ENCODE results near the gene FSD1L.

Gene FSD1L

DNA sequence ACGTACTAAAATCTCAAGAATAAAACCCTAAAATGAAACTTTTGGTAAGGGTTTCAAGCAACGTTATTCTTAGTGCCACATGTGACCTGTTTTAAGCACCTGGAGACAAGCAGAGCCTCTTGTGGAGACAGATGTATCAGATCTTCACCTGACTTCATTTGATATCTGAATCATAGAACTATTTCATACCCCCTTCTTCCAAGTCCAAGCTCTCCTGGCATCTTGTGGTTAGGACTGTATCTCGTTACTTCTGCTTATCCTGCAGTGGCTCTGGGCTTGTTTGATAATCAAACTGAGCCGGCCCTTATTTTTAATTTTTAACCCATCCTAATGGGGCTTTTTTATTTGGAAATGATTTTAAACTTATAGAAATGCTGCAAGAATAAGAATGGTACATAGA lies 11.1 kb upstream of the FSD1L start:
- DNase-seq: no peak

DNA sequence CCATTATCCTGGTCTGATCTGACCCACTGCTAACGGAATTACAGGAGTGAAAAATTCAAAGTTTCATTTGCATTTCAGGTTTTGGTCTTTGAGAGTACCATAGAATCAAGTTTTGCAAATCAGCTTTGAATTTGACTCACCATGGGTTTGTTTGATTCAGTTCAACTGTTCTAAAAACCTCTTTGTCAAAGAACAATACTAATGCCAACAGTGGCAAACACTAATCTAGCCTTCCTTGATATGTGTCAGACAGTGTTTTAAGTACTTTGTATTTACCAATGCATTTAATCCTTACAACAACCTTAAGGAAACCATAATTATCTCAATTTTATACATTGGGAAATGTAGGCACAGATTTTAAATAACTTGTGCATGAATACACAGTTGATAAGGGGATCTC lies 10.1 kb upstream of the FSD1L start:
- no peak for DNase-seq

DNA sequence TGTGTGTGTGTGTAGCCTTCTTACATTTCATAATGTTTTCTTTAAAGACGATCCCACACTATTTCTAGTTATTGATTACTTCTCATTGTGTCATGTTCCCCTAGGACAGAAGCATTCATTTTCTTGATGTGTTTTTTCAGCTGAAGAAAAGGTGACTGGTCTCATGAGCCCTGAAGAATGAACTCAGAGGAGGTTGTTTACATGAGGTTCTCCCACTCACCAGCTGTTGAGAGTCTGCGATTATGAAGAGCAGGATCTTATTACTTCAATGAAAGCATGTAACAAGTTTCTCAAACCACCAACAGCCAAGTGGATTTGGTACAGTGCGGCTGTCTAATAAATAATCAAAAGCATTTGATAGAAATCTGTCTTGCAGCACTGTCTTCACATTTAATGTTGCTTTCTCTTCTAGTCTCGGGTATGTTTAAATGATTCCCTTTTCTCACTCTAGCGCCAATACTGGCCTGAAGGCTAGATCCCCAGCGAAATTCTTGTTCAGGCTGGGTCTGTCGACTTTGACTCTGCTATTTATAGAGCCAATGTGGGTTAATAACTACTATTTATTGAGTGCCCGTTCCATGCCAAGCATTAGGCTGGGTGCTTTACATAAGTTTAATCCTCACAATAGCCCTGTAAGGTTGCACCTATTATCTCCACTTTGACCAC lies 9.6 kb upstream of the FSD1L start:
- DNase-seq: no peak

DNA sequence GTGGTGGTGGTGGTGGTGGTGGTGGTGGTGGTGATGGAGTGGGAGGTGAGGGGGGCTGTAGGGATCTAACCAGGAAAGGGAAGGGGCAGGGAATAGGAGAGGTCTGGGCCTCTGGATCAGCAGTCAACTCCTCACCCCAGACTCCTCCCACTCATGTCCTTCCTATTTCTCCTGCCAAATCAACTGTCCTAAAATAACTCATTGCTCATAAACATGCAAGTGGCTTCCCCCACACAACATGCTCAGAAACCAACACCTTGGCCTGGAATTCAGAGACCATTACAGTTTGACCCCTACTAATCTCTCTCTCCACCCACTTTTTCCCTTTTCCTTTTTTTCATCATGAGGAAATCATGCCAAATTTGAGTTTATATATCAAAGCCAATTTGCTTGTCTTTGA lies 8.4 kb upstream of the FSD1L start:
- DNase-seq: no peak

DNA sequence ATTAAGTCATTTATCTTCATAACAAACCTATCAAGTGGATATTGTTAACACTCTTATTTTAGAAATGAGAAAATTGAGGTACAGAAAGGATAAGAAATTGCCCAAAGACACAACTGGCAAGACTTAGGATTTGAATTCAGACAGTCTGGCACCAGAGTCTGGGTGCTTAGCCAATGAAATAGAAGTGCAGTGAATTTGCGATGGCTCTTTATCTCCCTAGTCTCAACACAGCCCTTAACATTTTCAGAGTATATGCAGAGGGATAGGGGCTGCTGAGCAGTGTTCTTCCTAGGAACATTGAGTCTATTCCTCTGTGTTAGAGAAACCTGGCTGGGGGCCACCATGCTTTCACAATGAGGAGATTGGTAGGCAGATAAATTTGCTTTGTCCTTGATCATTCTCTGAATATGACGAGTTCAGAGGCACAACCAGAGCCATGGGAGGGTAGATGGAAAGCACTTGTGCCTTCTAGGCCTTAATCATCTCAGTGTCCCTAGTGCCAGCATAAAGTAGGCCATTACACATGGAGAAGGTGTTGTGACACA lies 6.1 kb upstream of the FSD1L start:
- no peak for DNase-seq

DNA sequence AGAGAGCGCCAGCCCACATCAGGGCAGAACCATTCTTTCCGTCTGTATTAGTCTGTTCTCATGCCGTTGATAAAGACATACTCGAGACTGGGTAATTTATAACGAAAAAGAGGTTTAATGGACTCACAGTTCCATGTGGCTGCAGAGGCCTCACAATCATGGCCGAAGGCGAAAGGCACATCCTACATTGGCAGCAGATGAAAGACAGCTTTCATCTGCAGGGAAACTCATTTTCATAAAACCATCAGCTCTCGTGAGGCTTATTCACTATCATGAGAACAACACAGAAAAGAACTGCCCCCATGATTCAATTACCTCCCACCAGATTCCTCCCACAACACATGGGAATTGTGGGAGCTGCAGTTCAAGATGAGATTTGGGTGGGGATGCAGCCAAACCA lies 4.7 kb upstream of the FSD1L start:
- DNase-seq: no peak

DNA sequence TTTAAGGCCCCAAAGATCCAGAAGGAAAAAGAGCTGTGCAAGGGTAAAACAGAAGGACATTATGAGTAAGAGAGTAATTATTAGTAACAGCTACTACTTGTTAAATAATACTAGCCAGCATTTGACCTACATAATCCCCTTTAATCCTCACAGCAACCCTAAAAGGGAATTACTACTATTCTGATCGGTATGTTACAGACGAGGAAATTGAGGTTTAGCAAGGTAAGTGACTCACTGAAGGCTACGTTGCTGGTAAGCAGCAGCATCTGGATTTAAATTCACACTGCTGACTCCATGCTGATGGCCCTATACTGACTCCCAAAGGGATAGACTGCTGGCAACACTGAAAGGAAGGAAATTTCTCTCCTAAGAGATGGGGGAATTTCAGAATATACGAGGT lies 3.7 kb upstream of the FSD1L start:
- no peak for DNase-seq

DNA sequence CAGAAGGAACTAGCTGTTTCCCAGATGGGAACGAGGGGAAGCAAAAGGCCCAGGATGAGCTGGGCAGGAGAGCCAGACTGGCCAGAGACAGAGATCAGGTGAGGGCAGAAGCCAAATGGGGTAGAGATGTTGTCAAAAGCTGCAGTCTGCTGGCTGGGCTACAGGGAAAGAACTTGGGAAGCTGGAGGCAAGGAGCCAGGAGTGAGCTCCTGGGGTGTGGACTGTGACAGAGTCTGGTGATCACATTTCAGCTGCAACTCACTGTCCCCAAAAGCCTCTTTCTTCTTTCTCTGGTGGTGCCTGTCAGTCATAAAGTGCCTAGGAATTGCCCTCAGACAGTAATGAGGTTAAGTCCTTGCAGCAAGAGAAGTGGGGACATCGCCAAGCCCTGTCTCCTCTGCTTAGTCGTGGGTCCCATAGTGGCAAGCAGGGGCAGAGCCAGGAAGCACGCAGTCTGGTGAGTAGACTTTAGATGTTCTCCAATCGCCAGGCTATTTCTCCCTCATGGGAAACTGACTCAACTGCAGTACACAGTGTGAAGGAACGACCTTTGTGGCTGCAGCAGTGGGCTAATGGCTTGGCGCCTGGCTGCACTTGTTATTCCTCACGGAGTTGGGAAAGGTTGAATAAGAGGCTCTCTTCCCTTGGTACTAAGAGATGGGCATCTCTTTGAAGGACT lies 2.5 kb upstream of the FSD1L start:
- DNase-seq: no peak

DNA sequence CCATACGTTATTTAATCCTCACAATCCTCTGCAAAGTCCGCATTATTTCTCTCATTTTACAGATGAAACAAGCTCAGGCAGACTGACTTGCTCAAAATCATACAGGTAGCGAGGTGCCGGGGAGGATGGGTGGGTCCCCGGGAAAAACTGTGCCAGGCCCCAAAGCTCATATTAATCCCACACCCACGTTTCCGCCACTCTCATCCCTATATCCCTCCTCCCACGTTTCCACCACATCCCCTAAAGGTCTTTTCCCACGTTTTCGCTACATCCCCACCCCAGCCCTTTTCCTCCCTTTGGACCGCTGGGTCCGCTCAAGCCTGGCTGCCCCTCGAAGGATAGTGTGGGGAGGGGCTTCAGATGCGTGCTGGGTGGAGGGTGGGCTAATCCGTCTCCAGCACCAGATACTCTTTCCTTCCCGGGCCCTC lies 434 bp upstream of the FSD1L start:
- DNase-seq: no peak

DNA sequence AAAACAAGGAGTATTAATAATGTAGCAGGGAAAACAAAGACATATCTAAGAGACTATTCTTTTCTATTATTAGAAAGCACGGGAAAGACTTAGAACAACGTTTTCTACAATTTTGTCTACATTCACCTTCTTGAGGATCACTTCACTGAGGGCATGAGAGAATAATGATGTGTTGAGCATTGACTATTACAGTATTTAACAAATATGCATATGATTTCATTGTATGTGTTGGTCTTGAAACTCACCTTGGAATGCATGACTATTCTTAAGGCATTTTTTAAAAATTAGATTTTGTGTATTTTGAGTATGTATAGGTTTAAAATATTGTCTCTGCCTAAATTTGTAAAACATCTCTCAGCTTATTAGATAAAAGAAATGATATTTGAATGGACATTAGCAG lies 1.2 kb downstream of the FSD1L start:
- no peak for DNase-seq

DNA sequence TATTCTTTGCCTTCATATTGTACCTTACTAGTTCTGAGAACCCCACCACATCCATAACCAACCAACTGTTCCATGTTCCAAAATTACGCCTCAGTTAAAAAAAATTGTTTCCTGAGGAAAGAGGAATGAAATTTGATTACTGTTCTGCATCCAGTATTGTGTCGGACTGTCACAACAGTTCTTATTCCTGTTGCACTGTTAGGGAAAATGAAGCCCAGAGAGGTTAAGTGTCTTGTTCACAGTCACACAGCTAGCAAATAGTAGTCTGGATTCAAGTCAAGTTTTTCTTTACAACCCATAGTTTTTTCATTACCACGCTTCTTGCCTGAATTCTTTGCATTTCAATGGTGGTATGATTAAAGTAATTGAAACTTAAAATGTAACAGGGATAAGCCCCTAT lies 4.4 kb downstream of the FSD1L start:
- no peak for DNase-seq

DNA sequence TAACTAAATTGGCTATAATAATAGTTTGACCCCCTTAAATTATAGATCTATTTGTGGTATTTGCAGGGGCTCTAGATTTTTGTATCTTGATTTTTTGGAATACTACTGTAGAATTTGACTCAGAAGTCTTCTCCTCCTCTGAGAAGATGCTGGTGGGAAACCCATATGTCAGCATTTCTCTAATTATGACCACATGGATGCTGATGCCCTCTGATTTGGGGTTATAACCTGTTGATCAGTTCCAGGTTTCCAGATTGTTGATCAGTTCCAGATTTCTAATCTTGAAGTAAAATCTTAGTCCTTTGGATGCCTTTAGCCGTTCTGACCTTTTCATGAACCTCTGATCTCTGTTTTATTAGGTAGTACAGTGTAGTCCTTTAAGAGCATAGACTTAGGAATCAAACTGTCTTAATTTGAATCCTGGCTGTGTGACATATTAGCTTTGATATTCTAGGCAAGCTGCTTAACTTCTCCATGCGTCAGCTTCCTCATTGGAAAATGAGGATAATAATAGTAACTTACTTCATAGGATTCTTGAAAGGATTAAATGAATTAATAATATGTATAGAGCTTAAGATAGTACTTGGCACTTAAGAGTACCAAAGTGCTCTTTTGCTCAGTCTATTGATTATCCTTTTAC lies 8.1 kb downstream of the FSD1L start:
- DNase-seq: no peak

DNA sequence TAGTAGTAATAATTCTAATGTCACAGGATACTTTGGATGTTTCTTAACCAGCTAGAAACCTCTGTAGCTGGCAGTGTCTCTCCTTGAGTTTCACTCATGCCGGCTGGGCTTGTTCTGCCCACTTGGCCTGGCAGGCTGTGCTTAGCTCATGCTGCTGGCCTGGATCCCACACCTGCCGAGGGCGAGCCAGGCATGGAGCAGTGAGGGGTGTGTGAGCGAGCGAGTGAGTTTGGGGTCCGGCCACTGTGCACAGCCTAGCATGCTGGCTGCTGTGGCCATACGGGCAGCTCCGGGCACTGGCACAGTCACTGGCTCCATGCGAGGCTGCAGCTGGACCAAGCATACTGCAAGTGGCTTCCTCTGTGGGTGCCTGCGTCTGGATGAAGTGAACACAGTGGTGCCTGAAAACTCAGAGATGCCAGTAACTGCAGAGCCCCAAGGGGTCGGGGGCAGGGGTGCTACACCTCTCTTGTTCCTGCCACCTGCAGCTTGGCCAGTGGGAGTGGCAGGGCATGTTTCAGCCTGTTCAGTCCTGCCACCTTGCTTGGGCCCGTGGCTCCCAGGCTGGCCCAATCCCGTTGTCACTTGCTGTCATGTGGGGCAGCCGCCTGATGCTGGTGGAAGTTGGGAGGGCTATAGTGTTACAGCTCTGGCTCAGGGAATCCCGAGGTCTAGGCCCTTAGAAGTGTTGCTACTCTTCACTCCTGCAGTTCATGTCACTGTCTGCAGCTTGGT lies 9.9 kb downstream of the FSD1L start:
- no peak for DNase-seq

DNA sequence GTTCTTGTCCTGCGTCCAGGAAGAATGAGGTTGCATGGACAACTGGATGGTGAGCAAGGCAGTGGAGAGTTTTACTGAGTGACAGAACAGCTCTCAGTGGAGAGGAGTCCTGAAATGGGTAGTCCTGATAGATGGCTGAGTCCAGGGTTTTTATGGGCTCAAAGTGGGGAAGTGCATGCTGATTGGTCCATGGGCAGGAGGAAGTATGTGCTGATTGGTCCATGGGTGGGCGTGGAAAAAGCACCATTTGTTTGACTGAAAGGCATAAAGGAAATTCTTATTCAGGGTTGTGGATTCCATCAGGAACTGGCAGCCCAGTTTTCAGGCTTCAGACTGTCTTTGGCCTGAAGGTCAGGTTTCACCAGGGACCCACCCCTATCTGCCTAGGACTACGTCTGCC lies 10.6 kb downstream of the FSD1L start:
- no peak for DNase-seq

DNA sequence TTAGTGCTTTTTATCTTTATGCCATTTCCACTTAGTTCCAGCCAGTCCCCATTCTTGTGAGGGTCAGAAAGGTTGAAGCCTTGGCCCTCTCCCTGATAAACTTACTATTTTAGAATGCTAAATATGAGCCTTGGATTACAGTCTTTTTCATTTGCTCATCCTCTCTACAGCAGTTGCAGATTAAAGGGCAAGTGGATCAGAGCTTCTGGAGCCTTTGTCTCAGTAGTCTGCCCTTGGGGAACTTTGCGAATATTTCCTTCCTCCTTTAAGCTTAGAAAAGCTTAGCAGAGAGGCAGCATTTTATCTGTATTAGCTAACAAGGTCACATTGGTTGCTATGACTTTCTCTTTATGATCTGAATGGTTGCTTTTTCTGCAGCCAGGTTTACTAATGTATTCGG lies 11.5 kb downstream of the FSD1L start:
- no peak for DNase-seq

DNA sequence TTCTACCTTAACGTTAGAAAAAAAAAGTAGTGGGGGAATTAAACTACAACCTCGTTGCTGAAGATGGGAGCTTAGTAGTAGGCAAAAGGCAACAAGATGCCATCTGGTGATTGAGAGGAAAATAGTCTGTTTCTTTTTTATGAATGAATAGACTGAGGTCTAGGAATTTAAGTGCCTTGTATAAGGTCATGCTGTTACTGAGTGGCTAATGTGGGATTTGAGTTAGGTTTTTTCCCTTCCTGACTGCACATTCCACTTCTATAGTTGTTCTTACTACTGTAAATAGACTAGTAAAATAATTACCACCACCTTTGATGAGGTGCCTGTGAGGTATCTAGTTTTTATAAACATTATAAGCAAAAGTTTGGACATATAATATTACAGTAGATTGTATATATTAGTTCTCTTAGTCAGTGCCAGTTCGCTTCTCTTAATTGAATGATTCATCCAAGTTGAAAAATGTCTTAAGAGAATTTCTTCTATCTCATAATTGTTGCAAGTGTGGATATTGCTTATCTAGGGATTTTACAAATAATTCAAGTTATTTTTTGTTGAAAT lies 19.1 kb downstream of the FSD1L start:
- DNase-seq: no peak

DNA sequence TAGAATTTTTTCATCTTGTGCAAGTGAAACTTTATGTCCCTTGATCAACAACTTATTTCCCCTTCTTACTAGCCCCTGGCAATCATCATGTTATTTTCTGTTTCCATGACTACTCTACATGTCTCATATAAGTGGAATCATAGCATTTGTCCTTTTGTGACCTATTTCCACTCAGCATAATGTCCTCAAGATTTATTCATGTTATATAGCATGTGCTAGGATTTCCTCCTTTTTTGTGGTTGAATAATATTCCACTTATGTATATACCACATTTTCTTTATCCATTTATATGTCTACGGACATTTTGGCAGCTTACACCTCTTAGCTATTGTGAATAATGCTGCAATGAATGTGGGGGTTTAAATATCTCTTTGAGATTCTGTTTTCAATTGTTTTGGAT lies 21.0 kb downstream of the FSD1L start:
- DNase-seq: no peak

DNA sequence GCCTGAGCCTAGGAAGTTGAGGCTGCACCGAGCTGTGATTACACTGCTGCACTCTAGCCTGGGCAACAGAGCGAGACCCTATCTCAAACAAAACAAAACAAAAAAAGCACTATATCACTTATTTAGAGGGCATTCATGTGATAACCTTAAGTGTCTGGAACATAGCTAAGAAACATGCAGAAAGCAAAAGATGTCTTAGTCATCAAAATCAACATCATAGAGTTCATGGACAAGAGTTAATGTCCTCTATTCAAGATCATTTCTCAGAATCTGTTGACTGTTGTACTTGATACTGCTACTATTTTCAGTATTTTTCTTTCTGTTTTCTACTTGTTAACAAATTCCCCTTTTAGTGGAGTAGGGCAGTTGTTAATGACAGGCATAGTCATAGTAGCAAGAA lies 25.4 kb downstream of the FSD1L start:
- no peak for DNase-seq

DNA sequence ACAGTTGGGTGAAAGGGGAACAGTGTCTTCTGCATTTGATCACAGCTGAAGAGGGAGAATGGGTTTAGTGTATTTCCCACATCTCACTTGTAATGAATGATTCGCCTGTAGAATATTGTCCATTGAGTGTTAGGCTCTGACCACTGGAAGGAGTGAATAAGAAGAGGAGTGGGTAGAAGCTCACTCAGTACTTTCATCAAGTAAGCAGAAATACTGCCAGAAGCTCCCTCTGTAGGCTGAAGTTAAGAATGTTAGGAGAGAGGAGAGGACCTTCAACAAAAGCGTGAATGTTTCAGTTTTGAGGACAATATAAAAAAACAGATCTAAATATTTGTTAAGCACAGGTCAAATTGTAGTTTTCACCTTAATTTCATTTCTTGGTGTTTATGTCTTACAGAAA lies 27.5 kb downstream of the FSD1L start:
- no peak for DNase-seq

DNA sequence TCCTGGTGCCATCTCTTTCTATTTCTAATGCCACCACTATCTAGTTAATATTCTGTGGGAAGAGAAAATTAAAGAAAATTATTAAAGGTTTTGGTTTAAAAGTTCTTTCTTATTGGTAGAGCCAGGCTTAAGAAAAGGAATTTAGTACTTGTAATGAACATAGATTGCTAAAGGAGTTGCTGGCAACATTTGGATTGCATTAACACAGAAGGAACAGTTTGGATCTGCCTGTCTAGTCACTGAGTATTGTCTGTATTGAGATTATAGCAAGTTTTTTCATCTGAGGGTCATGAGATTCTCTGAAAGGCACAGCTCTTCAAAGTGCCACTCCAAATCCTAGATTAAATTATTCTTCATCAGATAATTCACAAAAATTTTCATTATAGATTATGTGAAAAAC lies 32.0 kb downstream of the FSD1L start:
- DNase-seq: no peak

DNA sequence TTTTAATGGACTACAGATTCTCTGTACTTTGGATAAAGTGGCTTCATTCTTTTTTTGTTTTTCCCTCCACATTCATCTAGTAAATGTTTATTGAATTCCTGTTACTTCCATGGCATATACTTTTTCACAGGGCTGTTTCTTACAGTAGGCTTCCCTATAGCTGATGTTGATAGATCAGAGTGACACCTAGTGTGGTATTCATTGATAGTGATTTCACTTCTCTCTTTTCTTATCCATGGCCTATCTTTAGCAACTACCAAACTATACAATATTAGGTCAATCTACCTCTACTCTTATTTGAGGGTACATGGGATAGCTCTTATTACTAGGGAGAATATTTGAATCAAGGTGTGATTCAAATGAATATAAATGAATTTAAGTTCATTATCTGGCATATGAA lies 35.8 kb downstream of the FSD1L start:
- DNase-seq: no peak

DNA sequence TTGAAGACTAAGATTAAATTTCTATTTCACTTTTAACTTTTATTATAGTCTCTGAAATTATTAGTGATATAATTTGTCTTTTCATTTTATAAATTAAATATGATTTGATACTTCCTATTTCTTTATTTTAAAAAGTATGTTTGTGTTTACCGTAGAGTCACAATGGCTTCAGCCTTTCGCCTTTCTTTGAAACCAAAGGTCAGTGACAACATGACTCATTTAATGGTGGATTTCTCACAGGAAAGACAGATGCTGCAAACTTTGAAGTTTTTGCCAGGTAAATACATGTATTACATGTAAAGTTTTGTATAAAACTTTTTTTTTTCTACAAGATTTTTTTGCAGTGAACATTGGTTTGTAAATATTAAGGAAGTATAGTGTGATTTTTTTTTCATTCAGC lies 36.4 kb downstream of the FSD1L start:
- no peak for DNase-seq

DNA sequence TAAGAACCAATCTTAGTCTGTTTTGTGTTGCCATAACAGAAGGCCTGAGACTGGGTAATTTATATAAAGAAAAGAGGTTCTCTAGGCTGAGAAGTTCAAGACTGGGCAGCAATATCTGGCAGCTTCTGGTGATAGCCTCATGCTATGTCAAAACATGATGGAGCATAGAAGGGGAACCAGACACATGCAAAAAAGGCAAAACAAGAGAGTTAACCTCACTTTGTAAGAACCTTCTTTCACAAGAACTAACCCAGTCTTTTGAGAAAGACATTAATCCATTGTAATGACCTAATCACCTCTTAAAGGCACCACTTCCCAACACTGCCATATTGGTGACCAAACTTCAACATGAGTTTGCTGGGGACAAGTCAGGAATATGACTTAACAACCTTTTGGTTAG lies 37.3 kb downstream of the FSD1L start:
- no peak for DNase-seq

All from NCI-H187 (cell line).